Activated CD8-positive, alpha-beta memory T cell treated with anti-CD3 and anti-CD28 coated beads, Interleukin-2, amount 50 U/mL, for 4 hours (primary cell): ENCODE results near the gene COLEC11.
"Not testable (repeated sequence)": the region's sequence is repeated elsewhere in the genome, so short reads cannot be mapped to it uniquely, and the experiment has no call there.

ENCODE experiments used
- DNase-seq: peaks from one replicate; pipeline ENCODE4 v3.0.0-alpha.2; 2020

The COLEC11 gene

GRCh38 chr2:3626118-3626811 is 31.4 kb downstream of the COLEC11 start:
- no peak for DNase-seq

GRCh38 chr2:3626812-3627499 is 32.0 kb downstream of the COLEC11 start:
- no peak for DNase-seq

GRCh38 chr2:3627500-3628100 is 32.7 kb downstream of the COLEC11 start:
- no peak for DNase-seq

- no peak for DNase-seq
These were observed 33.3 kb downstream of the COLEC11 start for GRCh38 chr2:3628241-3628679.

GRCh38 chr2:3628800-3629199 is 33.9 kb downstream of the COLEC11 start:
- no peak for DNase-seq

GRCh38 chr2:3630631-3631030 is 35.7 kb downstream of the COLEC11 start:
- no peak for DNase-seq

- DNase-seq: no peak
These were observed 36.4 kb downstream of the COLEC11 start for GRCh38 chr2:3631161-3631850.

GRCh38 chr2:3631851-3632659 is 37.1 kb downstream of the COLEC11 start:
- no peak for DNase-seq

- no peak for DNase-seq
These were observed 38.4 kb downstream of the COLEC11 start for GRCh38 chr2:3633089-3633981.

GRCh38 chr2:3633982-3634595 is 39.2 kb downstream of the COLEC11 start:
- no peak for DNase-seq

GRCh38 chr2:3634596-3635121 is 39.7 kb downstream of the COLEC11 start:
- no peak for DNase-seq

- DNase-seq: no peak
These were observed 40.5 kb downstream of the COLEC11 start for GRCh38 chr2:3635171-3635974.

- DNase-seq: not testable (repeated sequence)
These were observed 41.0 kb downstream of the COLEC11 start for GRCh38 chr2:3635975-3636327.

GRCh38 chr2:3636586-3637310 is 41.8 kb downstream of the COLEC11 start:
- DNase-seq: no peak

GRCh38 chr2:3637311-3637675 is 42.4 kb downstream of the COLEC11 start:
- DNase-seq: no peak

- no peak for DNase-seq
These were observed 43.0 kb downstream of the COLEC11 start for GRCh38 chr2:3637692-3638455.

GRCh38 chr2:3638456-3638810 is 43.5 kb downstream of the COLEC11 start:
- DNase-seq: no peak

- DNase-seq: no peak
These were observed 44.2 kb downstream of the COLEC11 start for GRCh38 chr2:3639015-3639630.
